ENCODE measurements around the gene PRLH.
A peak's percentile ranks its signal among the peaks of the same experiment; 100 is the strongest.

The PRLH gene

GRCh38 chr2:237540223-237540775 is 26.1 kb upstream of the PRLH start:
- no peak for DNase-seq

GRCh38 chr2:237540823-237541222 is 25.6 kb upstream of the PRLH start:
- DNase-seq: no peak

GRCh38 chr2:237541243-237541642 is 25.1 kb upstream of the PRLH start:
- DNase-seq: no peak

DNA sequence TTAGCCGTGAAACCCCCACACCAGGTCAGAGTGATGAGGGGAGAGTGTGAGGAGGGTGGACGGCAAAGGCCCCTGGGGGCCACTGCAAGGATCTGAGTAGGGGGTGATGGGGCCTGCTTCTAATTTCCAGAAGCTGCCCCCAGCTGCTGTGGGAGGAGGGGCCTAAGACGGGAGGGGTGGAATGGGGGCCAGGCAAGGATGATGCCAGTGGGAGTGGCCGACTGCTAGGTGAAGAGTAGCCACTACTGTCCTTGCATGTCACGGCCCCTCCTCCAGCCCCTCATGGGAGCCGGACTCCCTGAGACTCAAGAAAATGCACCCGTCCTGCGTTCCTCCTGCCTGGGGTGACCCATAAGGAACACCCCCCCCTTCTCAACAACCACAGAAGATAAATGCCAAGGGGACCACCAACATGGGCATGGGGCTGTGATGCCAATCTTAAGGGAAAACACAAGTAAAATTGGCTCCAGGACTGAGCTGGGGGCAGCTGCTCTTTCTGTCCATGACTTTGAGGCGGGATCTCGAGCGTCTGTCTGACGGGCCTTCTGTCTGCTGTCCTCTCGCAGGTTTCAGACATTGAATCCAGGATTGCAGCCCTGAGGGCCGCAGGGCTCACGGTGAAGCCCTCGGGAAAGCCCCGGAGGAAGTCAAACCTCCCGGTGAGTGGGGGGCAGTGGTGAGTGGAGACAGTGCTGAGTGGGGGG is 24.2 kb upstream of the PRLH start:
- DNase-seq: no peak

DNA sequence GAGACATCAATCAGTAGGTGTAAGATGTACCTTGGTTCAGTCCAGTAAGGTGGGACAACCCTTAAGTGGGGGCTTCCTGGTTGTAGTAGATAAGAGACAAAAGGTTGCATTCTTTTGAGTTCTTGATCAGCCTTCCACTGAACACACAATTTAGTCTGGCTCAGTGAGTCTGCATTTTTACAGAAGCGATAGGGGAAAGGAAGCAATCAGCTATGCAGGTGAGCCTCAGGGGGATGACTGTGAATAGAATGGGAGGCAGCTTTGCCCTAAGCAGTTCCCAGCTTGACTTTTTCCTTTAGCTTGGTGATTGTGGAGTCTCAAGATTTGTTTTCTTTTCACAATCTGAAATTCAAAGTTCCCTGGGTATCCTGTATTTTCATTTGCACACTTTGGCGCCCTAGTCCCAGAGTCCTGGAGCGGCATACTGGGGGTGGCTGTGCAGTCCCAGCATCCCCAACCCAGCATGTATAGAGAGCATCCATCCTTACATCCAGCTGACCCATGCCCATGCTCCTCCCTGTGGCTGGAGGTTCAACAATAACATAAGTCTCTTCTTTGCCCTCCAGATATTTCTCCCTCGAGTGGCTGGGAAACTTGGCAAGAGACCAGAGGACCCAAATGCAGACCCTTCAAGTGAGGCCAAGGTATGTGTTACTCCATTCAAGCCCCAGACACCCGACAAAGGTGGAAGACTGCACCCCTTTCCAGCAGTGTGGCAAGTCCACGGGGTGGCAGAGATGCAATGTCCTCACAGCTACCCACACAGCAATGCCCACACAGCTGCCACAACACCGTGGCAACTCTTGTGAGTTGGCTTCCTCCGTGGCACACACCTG is 20.1 kb upstream of the PRLH start:
- DNase-seq: no peak

GRCh38 chr2:237546876-237547395 is 19.4 kb upstream of the PRLH start:
- no peak for DNase-seq

GRCh38 chr2:237547841-237548416 is 18.4 kb upstream of the PRLH start:
- DNase-seq: no peak

DNA sequence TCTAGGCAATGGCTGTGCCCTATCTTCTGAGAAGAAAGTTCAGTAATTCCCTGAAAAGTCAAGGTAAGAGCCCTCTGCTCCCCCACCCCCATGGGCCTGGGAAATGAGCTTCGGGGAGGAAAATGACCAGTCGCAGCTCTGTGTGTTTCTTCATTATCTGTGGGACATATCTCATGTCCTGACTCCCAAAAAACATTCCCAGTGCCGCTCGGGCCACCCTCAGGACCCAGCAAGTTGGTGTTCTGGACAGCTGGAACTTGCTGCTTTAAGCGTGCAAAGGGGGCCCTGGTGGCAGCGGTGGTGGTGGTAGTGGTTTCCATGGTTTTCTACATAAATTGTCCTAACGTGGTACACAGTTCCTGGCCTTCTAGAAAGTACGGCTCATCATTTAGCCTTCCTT is 17.2 kb upstream of the PRLH start:
- no peak for DNase-seq

- no peak for DNase-seq
Measured at GRCh38 chr2:237549643-237550415, 16.5 kb upstream of the PRLH start.

DNA sequence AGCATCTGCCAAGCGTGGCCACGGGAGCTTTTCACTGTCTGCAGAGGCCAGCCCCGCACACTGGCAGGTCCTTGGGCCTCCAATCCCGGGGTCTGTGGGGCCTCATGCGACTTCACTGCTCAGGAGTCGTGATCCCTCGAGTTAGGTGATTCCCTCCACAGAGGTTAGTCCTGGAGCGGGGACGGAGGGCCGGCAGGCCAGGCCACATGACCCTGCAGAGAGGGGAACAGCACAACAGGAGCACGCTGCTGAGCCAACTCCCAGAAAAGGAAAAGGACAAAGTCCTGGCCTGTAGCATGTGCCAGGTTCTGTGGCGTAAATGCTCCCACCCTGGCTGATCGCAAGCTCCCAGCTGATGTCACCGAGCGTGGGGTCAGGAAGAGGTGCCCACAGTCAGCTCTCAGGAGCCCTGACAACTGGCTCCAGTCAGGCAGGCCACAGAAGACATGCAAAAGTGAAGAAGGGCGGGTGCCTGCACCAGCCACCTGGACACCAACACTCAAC is 15.3 kb upstream of the PRLH start:
- no peak for DNase-seq

DNA sequence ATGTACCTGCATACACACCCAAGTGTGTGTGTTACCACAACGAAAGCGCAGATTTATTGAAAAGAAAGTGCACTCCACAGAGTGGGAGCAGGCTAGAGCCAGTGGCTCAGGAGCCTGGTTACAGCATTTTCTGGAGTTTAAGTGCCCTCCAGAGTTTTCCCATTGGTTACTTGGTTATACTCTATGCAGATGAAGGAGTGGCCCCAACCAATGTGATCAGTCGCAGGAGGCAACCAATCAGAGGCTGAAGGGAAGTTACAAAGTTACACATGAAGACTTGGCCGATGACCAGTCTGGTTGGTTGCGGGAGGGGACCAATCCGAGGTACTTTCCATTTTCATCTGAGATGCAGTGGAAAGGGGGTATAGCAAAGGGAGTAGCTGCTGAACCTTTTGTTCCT is 13.5 kb upstream of the PRLH start:
- DNase-seq: no peak

DNA sequence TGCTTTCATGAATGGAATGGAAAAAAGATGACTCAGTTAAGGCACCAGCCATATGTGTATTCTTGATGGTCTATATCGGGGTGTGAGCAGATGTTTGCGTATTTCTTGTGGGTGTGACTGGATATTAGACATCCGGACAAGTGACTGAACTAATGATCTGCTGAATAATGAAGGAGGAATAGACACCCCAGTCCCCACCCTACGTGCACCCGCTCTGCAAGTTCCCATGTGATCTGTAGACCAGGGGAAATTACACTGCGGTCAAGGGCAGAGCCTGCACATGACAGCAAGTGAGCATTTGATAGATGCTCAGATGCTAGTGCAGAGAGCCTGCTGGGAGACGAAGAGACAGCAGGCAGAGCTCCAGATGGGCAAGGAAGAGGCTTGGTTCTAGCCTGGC is 12.4 kb upstream of the PRLH start:
- no peak for DNase-seq

DNA sequence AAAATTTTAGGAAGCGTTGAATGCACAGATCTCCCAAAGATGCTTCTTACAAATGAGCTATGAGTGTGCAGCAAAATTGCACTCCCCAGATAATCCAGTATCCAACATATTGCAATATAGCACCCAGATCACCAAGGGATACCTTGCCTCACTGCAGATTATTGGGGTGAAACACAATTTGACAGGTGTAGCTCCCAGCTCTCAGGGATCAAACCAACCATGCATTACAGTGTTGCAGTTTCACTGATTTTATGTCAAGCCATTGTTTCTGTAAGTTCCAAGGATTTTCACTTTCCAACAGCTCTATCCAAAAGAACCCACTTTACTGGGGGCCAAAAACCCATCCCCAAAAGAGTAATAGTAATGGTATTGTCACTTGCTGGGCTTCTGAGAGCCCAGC is 10.8 kb upstream of the PRLH start:
- no peak for DNase-seq

GRCh38 chr2:237556773-237557632 is 9.4 kb upstream of the PRLH start:
- peak; percentile 17 for DNase-seq

DNA sequence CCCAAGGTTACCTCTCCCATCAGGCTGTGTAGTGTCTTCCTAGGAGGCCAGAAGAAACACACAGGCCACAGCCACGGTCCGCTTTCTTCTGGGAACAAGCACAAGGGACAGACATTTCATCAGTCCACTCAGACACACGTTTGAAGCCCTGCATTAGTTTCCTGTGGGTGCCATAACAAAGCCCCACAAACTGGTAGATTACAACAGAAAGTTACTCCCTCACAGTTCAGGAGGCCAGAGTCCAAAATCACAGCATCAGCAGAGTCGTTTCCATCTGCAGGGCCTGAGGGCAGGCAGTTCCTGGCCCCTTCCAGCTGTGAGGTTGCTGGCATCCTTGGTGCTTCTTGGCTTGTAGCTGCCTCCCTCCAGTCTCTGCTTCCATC is 8.8 kb upstream of the PRLH start:
- no peak for DNase-seq

DNA sequence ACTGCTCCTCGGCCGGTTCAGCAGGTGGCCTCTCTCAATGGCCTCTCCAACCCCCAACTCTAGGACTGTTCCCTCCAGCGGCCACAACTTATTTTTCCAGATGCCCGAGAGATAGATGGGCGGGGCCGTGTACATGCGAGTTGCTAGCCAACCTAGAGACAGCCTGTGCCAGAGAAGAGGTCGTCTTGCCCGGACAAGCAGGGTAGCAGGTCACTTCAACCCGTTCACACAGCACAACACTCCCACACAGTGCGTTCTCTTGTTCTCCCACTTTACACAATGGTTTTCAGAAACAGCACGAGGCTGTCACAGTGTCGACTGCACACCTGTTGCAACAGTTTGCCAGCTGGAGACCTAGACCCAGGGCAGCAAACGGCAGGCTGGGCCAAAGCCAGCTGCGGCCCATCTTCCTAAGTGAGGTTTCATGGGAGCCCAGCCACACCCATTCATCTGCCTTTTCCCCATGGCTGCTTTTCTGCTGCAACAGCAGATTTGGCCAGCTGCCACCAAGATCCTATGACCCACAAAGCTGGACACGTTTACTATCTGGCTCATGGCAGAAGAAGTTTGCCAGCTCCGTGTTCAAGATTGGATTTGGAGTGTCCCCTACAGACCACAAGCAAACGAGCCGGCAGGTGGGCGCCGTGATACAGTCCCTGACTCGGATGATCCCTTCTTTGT is 7.3 kb upstream of the PRLH start:
- DNase-seq: no peak

DNA sequence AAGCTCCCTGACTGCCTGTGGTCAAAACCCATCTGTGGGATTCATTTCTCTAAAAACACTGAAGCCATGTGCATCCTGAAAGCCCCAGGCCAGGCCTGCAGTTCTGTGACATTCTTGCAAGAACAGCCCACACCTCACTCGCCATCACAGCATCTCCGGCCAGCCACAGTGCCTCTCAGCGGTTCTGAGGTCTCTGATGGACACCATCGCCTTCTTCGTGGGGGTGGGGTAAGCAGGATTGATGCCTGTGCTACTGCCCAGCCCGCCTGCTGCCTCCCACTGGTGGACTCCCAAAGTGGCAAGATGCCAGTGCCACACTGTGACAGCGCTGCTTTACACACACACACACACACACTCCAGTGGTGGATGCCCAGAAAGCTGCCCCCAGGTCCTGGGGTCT is 5.2 kb upstream of the PRLH start:
- DNase-seq: no peak

DNA sequence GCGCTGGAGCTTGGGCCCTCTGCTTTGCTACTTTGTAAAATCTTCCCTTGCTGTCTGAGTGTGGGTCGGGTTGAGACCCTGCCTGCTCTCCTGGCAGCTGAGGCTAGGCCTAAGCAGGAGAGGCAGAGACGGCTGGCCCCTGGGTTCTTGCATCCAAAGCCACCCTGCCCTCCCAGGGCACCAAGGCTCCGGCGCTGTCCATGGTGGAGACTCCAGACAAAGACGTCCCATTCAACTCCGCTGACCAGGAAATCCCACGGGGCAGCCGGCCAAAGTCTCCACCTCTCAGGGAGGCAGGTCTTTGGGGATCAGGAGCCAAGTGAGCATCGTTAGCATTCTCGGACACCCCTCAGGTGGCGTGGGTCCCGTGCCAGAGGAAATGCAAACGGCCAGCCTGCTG is 2.6 kb upstream of the PRLH start:
- DNase-seq: no peak

DNA sequence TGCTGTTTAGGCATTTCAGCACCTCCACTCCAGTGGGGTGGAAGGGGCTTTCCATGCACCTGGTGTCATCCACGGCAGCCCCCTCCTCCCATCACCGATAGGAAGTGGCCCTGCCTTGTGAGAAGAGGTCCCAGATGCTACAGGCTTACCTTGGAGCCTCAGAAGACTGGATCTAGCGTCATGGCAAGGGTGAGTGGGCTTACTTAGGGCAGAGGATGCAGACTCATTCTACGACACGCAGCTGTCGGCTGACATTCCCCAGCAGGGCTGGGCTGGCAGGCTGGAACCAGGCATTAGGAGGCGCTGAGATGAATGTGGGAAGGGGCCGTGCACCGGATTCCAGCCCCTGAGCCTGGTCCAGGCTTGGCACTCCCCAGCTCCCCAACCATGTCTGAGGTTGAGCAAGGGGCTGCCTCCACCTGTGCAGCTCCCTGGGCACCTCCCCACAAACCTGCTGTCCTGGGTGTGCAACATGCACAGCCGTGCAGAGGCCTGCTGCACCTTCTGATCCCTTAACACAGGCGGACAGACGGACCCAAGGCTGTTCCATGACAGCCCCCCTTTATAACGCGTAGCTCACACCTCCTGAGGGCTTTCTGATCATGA is 1.7 kb upstream of the PRLH start:
- DNase-seq: no peak

- no peak for DNase-seq
Measured at GRCh38 chr2:237565974-237566373, 400 bp upstream of the PRLH start.

Measured in CD4-positive, alpha-beta T cell treated with Interleukin-4 for 4 hours (primary cell).